Type B pancreatic cell (in vitro differentiated cells): ENCODE results near the gene FNDC10. TPM values are rescaled to one million over a fixed set of nuclear protein-coding genes. Genes with fewer than 3 reads are reported as not detected.

Experiments used
- DNase-seq: peaks from one replicate; pipeline ENCODE4 v3.0.0; 2021; ENCODE audit warnings: mixed read lengths; ENCODE audit not compliant: unreplicated experiment; ENCODE audit errors: extremely low spot score
- H3K27ac Mint-ChIP-seq: 2 replicates; pipeline ENCODE4 v1.8.0; 2021; ENCODE audit warnings: mild to moderate bottlenecking, mixed read lengths
- H3K27me3 Mint-ChIP-seq: 2 replicates; pipeline ENCODE4 v1.8.0; 2021; ENCODE audit warnings: mixed read lengths
- H3K36me3 Mint-ChIP-seq: 2 replicates; pipeline ENCODE4 v1.8.0; 2021; ENCODE audit warnings: mixed read lengths
- H3K4me1 Mint-ChIP-seq: one replicate; pipeline ENCODE4 v1.8.0; 2021; ENCODE audit warnings: mixed read lengths; ENCODE audit not compliant: unreplicated experiment
- H3K4me3 Mint-ChIP-seq: 2 replicates; pipeline ENCODE4 v1.8.0; 2021; ENCODE audit warnings: mild to moderate bottlenecking, mixed read lengths
- H3K9me3 Mint-ChIP-seq: 2 replicates; pipeline ENCODE4 v1.8.0; 2021; ENCODE audit warnings: mixed read lengths
- CTCF ChIP-seq: fragments of 200-600 bp; sonication (generic); conservative IDR thresholded peaks from 2 replicates; pipeline ENCODE4 v1.5.0; 2021; ENCODE audit warnings: antibody characterized with exemption, mild to moderate bottlenecking
- total RNA-seq: library from RNA; stranded (reverse); gene quantifications from 2 replicates; pipeline ENCODE4 v1.2.1, GENCODE V29; 2021; ENCODE audit warnings: low replicate concordance

Gene FNDC10
- total RNA-seq, 1 donor from 2014 or later: 9.3 TPM

- Mint-ChIP-seq H3K4me1 (no peaks in the 10 kb centered on the region), H3K9me3 (no peaks in the 10 kb centered on the region), H3K27ac (no peak overlapping the region), H3K36me3 (no peaks in the 10 kb centered on the region), H3K4me3 (no peak overlapping the region), H3K27me3 (peaks cover 29% of the 10 kb centered on the region)
- no peak for DNase-seq
- no peak for TF ChIP-seq CTCF
Observed at GRCh38 chr1:1602968-1603506, 3.1 kb upstream of the FNDC10 start.

GRCh38 chr1:1602304-1602967 is 2.5 kb upstream of the FNDC10 start:
- no peaks in the 10 kb centered on the region for H3K9me3 Mint-ChIP-seq
- H3K27me3 Mint-ChIP-seq: peaks cover 35% of the 10 kb centered on the region
- H3K36me3 Mint-ChIP-seq: no peaks in the 10 kb centered on the region
- no peak for DNase-seq
- no peaks in the 10 kb centered on the region for H3K4me1 Mint-ChIP-seq
- no peak for TF ChIP-seq CTCF
- no peak overlapping the region for H3K27ac Mint-ChIP-seq
- H3K4me3 Mint-ChIP-seq: no peak overlapping the region

- Mint-ChIP-seq H3K9me3 (no peaks in the 10 kb centered on the region), H3K4me3 (no peak overlapping the region), H3K36me3 (no peaks in the 10 kb centered on the region), H3K27me3 (peaks cover 35% of the 10 kb centered on the region), H3K4me1 (no peaks in the 10 kb centered on the region), H3K27ac (no peak overlapping the region)
- TF ChIP-seq CTCF: no peak
- no peak for DNase-seq
Observed at GRCh38 chr1:1601564-1602303, 1.8 kb upstream of the FNDC10 start.

GRCh38 chr1:1600861-1601563 is 1.1 kb upstream of the FNDC10 start:
- DNase-seq: no peak
- Mint-ChIP-seq H3K4me1 (no peaks in the 10 kb centered on the region), H3K4me3 (peak overlapping the region; percentile 70), H3K27ac (no peak overlapping the region), H3K27me3 (peaks cover 35% of the 10 kb centered on the region), H3K36me3 (no peaks in the 10 kb centered on the region), H3K9me3 (no peaks in the 10 kb centered on the region)
- TF ChIP-seq CTCF: no peak

DNA sequence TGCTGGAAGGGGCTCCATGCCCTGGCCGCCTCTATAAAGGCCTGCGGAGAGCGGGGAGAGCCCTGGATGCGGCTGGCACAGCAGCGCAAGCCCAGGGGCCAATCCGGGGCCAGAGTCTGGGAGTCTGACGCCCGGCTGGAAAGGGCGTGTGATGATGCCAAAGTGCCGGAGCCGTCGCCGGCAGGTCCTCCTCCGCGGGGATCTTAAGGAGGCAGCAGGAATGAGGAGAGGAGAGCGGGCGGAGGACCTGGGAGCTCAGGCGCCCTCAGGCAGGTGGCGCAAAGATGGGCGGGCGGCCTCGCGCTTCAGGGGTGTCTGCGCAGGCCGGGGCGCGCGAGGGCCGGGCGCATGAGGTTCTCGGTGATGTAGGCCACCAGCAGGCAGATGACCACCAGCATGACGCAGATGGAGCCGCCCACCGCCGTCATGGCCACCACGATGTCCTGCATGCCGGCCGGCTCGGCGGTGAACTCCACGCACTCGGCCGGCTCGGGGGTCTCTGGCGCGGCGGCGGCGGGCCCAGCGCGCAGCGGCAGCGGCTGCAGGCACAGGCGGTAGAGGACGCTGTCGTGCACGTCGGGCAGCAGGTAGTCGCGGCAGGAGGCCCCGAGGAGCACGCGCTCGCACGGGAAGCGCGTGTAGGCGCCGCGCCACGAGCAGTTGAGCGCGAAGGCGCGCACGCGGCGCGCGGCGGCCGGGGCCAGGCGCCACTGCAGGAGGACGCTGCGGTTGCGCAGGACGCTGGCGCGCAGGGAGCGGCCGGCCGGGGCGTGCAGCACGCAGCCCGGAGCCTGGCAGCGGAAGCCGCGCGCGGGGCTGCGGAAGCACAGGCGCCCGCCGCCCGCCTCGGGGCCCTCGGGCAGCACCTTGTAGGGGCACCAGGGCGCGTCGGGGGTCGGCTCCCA is 653 bp downstream of the FNDC10 start:
- Mint-ChIP-seq H3K4me3 (peak overlapping the region; percentile 87), H3K36me3 (no peaks in the 10 kb centered on the region), H3K27ac (peak overlapping the region; percentile 55), H3K9me3 (no peaks in the 10 kb centered on the region), H3K4me1 (no peaks in the 10 kb centered on the region), H3K27me3 (peaks cover 35% of the 10 kb centered on the region)
- peak; percentile 39 for TF ChIP-seq CTCF
- DNase-seq: no peak
